Adipocyte (in vitro differentiated cells): ENCODE data around the gene MAGED2.
A peak's percentile ranks its signal among the peaks of the same experiment; 100 is the strongest.
"Not testable (repeated sequence)": the region's sequence is repeated elsewhere in the genome, so short reads cannot be mapped to it uniquely, and the experiment has no call there.

ENCODE experiments used
- DNase-seq: peaks from one replicate; pipeline ENCODE4 v3.0.0-alpha.2; 2015; ENCODE audit warnings: low read depth
- H3K27me3 ChIP-seq: replicated peaks from 2 replicates; pipeline ENCODE4 v1.7.0; 2013; ENCODE audit warnings: mild to moderate bottlenecking, low read length, moderate library complexity; ENCODE audit not compliant: control insufficient read depth, insufficient read depth
- H3K36me3 ChIP-seq: 2 replicates; pipeline ENCODE4 v1.7.0; 2013; ENCODE audit warnings: low read length, mild to moderate bottlenecking, moderate library complexity; ENCODE audit not compliant: control insufficient read depth, insufficient read depth, severe bottlenecking
- H3K4me1 ChIP-seq: 2 replicates; pipeline ENCODE4 v1.7.0; 2013; ENCODE audit warnings: mild to moderate bottlenecking, low read length, moderate library complexity; ENCODE audit not compliant: control insufficient read depth, insufficient read depth
- H3K4me3 ChIP-seq: 2 replicates; pipeline ENCODE4 v1.7.0; 2013; ENCODE audit warnings: mild to moderate bottlenecking, low read length, moderate library complexity
- H3K9ac ChIP-seq: 2 replicates; pipeline ENCODE4 v1.7.0; 2013; ENCODE audit warnings: mild to moderate bottlenecking, low read length, moderate library complexity
- H3K9me3 ChIP-seq: 2 replicates; pipeline ENCODE4 v1.7.0; 2013; ENCODE audit warnings: mild to moderate bottlenecking, low read length, moderate library complexity; ENCODE audit not compliant: control insufficient read depth

MAGED2 gene

GRCh38 chrX:54807524-54808108 is at the start of gene MAGED2:
Gene MAGED2 (plus strand): TSS chrX:54807745. CDS start chrX:54809332, 1,587 bp downstream.
- H3K4me1 ChIP-seq = peaks cover 13% of the 10 kb centered on the region
- peak; percentile 70 for DNase-seq

GRCh38 chrX:54758114-54759055 is 49.2 kb upstream of the MAGED2 start:
- Histone ChIP-seq H3K4me3 (no peak overlapping the region), H3K36me3 (no peaks in the 10 kb centered on the region), H3K4me1 (no peaks in the 10 kb centered on the region), H3K9ac (no peak overlapping the region), H3K27me3 (peaks cover 44% of the 10 kb centered on the region), H3K9me3 (peaks cover 20% of the 10 kb centered on the region)
- no peak for DNase-seq

More at GRCh38 chrX:54807524-54808108, at the start of gene MAGED2:
- peaks cover 9% of the 10 kb centered on the region for H3K27me3 ChIP-seq
- peaks cover 3% of the 10 kb centered on the region for H3K9me3 ChIP-seq
- H3K4me3 ChIP-seq = peak within 1 kb of the TSS; percentile 81
- H3K36me3 ChIP-seq = peaks cover 3% of the 10 kb centered on the region
- peak within 1 kb of the TSS; percentile 82 for H3K9ac ChIP-seq

GRCh38 chrX:54774391-54775094 is 33.0 kb upstream of the MAGED2 start:
- H3K9me3 ChIP-seq, H3K4me3 ChIP-seq, H3K27me3 ChIP-seq, H3K4me1 ChIP-seq, H3K9ac ChIP-seq, H3K36me3 ChIP-seq: not testable (repeated sequence)
- peak; percentile 82 for DNase-seq

GRCh38 chrX:54776061-54776460 is 31.5 kb upstream of the MAGED2 start:
- peaks cover 10% of the 10 kb centered on the region for H3K27me3 ChIP-seq
- no peaks in the 10 kb centered on the region for H3K4me1 ChIP-seq
- DNase-seq = no peak
- no peaks in the 10 kb centered on the region for H3K9me3 ChIP-seq
- no peak overlapping the region for H3K4me3 ChIP-seq
- H3K36me3 ChIP-seq = no peaks in the 10 kb centered on the region
- H3K9ac ChIP-seq = no peak overlapping the region

- Histone ChIP-seq H3K9me3 (no peaks in the 10 kb centered on the region), H3K4me1 (no peaks in the 10 kb centered on the region), H3K4me3 (no peak overlapping the region), H3K36me3 (no peaks in the 10 kb centered on the region), H3K9ac (no peak overlapping the region), H3K27me3 (peaks cover 13% of the 10 kb centered on the region)
- no peak for DNase-seq
These were observed 30.4 kb upstream of the MAGED2 start for GRCh38 chrX:54776987-54777672.

GRCh38 chrX:54785901-54786300 is 21.6 kb upstream of the MAGED2 start:
- no peaks in the 10 kb centered on the region for H3K36me3 ChIP-seq
- peaks cover 17% of the 10 kb centered on the region for H3K27me3 ChIP-seq
- H3K9ac ChIP-seq = no peak overlapping the region
- DNase-seq = peak; percentile 9
- H3K4me1 ChIP-seq = no peaks in the 10 kb centered on the region
- H3K4me3 ChIP-seq = no peak overlapping the region
- H3K9me3 ChIP-seq = peaks cover 6% of the 10 kb centered on the region

GRCh38 chrX:54786967-54787366 is 20.6 kb upstream of the MAGED2 start:
- Histone ChIP-seq H3K27me3 (peaks cover 24% of the 10 kb centered on the region), H3K4me1 (no peaks in the 10 kb centered on the region), H3K9me3 (peaks cover 6% of the 10 kb centered on the region), H3K36me3 (no peaks in the 10 kb centered on the region), H3K9ac (no peak overlapping the region), H3K4me3 (no peak overlapping the region)
- DNase-seq = no peak

GRCh38 chrX:54788446-54788845 is 19.1 kb upstream of the MAGED2 start:
- peaks cover 29% of the 10 kb centered on the region for H3K27me3 ChIP-seq
- no peak overlapping the region for H3K9ac ChIP-seq
- H3K36me3 ChIP-seq = no peaks in the 10 kb centered on the region
- peaks cover 9% of the 10 kb centered on the region for H3K9me3 ChIP-seq
- no peak for DNase-seq
- no peak overlapping the region for H3K4me3 ChIP-seq
- no peaks in the 10 kb centered on the region for H3K4me1 ChIP-seq

- H3K4me3 ChIP-seq, H3K4me1 ChIP-seq, H3K36me3 ChIP-seq, H3K9me3 ChIP-seq, H3K9ac ChIP-seq, DNase-seq: not testable (repeated sequence)
- peaks cover 37% of the 10 kb centered on the region for H3K27me3 ChIP-seq
These were observed 18.1 kb upstream of the MAGED2 start for GRCh38 chrX:54789405-54789804.

GRCh38 chrX:54794028-54794427 is 13.5 kb upstream of the MAGED2 start:
- peak; percentile 11 for DNase-seq
- Histone ChIP-seq H3K9me3 (peaks cover 5% of the 10 kb centered on the region), H3K4me3 (no peak overlapping the region), H3K36me3 (no peaks in the 10 kb centered on the region), H3K27me3 (peaks cover 64% of the 10 kb centered on the region), H3K9ac (no peak overlapping the region), H3K4me1 (no peaks in the 10 kb centered on the region)

- H3K9ac ChIP-seq = no peak overlapping the region
- H3K4me3 ChIP-seq = no peak overlapping the region
- H3K4me1 ChIP-seq = no peaks in the 10 kb centered on the region
- H3K9me3 ChIP-seq = peaks cover 13% of the 10 kb centered on the region
- no peak for DNase-seq
- H3K27me3 ChIP-seq = peaks cover 68% of the 10 kb centered on the region
- no peaks in the 10 kb centered on the region for H3K36me3 ChIP-seq
These were observed 12.8 kb upstream of the MAGED2 start for GRCh38 chrX:54794795-54795194.
